Measurements from ENCODE around the gene PMFBP1.

GRCh38 chr16:72129976-72130656 lies 41.8 kb downstream of the PMFBP1 start:
- TF ChIP-seq CTCF (IDR thresholded peaks at IDR 0.05), result no peak
- no peak for TF ChIP-seq POLR2A (IDR thresholded peaks at IDR 0.05)
- no peak for TF ChIP-seq EP300 (IDR thresholded peaks at IDR 0.05)
- no peak for TF ChIP-seq POLR2AphosphoS5 (IDR thresholded peaks at IDR 0.05)
